GM21723 (cell line): ENCODE measurements around the gene NT5C1A.

Source experiments
- ATAC-seq: cut with Tn5 transposase; IDR thresholded peaks from one replicate; pipeline ENCODE4 v1.9.1; 2021; ENCODE audit warnings: mild to moderate bottlenecking, moderate library complexity; ENCODE audit not compliant: unreplicated experiment

Gene NT5C1A

DNA sequence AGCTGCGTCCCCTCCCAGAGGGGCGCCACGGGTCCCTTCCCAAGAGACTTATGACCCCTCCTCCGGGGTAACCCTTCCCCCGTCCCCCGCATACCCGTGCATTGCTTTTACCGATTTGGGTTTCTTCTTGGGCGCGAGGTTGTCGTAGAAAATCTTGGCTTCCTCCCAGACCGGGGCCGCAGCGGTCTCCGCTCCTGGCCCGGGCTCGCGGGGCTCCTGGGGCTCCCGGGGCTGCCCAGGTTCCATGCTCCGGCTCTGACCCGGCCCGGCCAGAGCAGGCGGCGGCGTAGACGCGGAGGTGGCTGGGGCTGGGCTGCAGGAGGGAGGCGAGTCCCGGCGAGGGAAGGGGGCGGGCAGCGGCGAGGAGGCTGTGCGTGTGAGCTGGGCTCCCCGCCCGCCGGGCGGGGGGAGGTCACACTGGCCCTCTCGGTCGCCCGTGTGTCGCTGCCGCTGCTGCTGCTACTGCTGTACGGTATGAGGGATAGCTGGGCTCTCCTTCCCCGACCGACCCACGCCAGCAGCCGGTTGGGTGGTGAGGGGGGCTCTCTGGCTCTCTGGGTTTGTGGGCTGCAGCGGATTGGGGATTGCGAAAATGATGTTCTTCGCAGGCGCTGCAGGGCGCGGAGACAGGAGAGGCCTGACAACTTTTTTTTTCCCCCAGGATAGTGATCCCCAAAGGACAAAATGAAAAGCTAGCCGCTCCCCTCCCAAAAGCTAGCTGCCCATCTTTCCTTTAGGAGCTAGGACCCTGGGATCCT is at the start of gene NT5C1A:
Gene NT5C1A, minus strand, starts transcription at position 315 of the 758 bp plus-strand sequence. Its CDS starts 69 bp downstream, at position 246.
- no peak for ATAC-seq

DNA sequence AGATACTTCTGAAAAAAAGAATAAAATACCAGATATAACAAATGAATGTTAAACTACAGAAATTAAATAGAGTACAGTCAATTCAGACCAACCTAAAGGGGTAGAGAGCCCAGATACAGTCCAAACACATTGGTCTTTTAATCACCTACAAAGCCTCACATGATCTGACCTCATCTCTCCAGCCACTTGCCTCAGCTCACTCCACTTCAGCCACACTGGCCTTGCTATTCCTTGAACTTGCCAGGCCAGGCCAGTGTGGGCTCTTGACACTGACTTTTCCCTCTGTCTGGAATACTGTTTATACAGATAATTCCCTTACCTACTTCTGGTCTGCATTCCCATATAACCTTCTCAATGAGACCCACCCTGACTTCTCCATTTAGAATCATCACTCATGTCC is 49.8 kb upstream of the NT5C1A start:
- no peak for ATAC-seq

DNA sequence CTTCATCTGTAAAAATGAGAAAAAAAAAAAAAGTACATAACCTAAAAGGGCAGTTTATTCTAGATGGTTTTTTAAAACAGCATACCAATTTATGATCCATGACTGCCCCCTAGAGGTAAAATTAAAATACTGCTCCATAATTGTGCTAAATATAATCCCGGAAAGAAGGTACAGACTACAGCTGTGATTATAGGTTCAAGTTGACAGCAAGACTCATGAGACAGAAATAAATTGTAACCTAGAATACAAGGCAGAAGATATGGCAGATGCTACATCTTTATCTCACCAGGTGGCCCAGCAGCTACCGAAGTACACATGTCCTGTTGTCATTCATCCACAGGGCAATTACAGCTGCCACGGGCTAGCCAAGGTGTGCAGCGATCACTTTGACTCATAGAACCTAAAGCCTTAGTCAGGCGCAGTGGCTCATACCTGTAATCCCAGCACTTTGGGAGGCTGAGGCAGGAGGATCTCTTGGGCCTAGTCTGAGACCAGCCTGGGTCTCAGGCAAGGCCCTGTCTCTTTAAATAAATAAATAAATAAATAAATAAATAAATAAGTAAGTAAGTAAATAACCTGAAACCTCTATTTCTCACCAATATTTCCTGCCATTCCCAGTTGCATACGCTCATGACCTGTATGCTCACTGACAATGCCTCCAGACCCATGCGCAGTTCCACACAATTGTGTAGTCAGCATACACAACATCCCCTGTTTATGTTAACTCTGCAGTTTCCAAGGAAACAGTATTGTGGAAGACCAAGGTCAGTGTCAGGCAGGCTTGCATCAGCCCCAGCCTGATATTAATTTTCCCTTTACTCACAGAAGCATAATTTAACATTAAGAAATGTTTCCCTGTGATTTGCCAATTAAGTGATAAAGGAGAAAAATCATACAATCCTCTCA is 48.4 kb upstream of the NT5C1A start:
- ATAC-seq = no peak

DNA sequence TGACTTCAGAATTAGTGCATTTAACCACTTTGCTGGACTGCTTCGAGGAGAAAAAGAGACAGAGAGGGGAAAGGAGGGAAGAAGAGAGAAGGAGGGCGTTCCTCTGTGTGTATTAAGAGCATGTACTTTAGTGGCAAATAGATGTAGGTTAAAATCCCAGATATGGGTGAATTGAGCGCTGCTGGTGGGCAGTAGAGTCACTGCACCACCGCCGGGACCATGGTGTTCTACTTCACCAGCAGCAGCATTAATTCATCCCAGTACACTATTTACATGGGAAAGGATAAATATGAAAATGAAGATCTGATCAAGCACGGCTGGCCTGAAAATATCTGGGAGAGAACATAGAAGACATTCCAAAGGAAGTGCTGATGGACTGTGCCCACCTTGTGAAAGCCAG is 45.9 kb upstream of the NT5C1A start:
- ATAC-seq = no peak

DNA sequence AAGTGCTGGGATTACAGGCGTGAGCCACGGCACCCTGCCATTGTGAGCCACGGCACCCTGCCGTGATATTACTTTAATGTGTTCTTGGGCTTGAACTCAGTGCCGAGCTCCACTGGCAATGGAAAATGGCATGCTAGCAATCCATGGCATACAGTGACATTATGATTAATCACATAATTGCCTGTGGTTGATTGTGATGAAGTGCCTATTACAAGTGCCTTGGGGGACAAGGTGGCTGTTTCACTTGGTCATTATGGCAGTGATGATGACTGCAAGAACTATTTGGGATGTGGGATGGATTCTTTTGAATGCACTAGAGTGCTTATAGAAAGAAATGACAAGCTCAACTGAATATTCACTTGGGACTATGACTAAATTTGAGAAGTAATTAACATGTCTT is 41.6 kb upstream of the NT5C1A start:
- no peak for ATAC-seq

DNA sequence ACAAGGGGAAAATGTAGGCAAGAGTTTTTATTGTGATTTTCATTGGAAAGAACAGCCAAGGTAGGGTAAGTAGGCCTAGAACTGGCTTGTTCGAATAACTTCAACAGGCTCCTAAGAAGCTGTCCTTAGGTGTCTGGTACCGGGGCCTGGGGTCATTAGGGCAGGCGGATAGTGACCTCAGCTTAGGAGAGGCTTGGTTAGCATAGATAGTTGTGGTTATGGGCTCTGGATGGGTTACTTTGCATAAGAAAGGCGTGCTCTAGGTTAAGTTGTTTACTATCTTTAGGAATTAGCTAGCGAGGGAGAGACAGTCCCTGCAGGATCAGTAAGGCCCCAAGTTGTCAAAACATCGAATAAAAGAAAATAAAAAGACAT is 40.0 kb upstream of the NT5C1A start:
- no peak for ATAC-seq

DNA sequence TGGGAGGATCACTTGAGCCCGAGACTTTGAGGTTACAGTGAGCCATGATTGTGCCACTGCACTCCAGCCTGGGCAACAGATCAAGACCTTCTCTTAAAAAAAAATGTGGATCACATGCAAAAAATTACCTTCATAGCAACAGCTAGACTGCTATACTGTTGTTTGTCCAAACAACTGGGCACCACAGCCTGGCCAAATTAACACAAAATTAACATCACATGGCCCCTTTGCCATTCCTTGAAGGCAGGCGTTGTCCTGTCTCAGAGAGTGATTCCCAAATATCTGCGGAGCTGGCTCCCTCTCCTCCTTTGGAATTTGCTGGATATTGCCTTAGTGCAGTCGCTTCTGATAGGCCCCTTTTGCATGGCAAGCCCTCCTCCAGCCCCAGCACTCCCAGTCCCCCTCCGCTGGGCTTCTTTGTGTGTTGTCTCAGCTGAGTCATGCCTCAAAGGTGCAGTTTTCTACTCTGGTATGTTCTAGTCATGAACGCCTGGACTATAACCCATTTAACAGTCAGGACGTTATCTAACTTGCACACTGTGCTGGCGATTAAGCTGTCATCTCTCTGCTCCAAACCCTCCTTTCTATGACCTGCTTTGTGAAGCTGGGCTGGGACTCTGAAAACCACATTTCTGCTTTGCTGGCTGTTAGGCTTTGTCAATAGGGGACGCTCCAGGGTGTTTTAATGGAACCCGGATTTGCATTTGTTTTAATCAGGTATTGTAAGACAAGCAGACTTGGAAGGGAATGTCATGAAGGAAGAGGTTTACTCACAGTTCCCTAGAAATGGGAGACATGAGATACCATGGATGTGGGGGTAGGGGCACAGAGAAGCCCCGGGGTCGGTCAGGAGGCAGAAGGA is 39.4 kb upstream of the NT5C1A start:
- no peak for ATAC-seq

DNA sequence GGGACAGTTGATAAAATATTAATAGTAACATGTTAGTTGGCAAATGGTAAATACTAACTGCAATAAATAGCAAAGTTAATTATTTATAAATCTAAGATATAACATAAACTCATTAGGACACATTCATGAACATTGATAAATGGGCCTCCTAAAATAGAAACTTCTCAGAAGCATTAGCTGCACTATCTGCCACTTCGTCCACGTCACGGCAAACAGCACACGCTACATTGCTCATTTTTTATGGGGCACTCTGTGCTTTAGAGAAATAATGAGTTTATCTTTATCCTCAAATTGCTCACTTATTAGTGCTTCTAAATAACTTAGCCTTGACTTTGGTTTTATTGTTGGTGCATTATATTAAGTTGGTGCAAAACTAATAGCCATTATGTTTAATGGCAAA is 35.6 kb upstream of the NT5C1A start:
- no peak for ATAC-seq

DNA sequence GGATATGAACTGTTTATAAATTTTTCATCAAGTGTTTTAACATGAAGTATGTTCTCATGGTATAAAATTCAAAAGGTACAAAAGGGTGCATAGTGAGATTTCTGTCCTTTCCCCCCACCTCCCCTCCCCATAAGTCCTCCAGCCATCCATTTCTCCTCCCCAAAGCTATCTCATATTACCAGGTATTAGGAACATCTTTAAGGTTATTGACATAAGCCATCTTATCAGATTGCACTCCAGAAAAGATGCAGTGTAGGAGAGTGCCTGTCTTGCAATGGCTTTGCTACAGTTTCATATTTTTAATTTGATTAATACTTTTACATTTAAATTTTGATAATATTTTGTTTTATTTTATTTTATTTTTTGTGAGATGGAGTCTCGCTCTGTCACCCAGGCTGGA is 32.9 kb upstream of the NT5C1A start:
- ATAC-seq = no peak

DNA sequence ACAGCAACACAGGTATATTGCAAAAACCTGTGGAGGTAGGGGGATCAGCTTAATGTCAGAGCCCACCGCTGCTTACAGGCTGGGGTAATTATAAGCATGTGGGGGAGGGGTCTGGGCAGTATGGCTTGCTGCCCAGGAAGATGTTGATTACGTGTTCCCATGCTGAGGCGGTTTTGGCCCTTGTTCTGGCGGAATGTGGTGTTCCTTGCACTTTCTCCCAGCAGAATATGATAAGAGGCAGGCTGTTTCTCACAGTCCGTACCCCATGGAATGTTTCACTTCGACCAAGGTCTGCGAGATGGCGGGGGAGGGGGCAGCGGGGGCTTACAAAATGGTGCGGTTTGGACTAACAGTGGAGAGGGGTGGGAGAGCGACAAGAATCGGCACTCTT is 29.1 kb upstream of the NT5C1A start:
- no peak for ATAC-seq

DNA sequence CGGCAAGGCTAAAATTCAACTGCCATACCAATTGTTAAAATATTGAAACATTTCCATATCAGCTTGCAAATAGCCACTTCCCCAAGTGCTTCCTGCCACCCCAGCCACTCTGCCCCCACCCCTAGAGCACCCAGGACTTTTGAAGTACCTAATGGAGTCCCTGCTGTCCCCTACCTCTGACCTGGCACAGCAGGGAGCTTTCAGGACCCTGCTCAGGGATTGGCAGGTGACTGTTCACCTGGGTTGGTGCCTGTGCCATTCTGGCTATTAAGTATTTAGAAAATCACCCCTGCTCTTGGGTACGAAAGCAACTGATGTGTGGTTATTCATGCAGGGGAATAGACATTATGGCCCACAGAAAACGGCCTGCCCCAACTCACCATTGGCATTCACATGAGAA is 28.4 kb upstream of the NT5C1A start:
- ATAC-seq = no peak

DNA sequence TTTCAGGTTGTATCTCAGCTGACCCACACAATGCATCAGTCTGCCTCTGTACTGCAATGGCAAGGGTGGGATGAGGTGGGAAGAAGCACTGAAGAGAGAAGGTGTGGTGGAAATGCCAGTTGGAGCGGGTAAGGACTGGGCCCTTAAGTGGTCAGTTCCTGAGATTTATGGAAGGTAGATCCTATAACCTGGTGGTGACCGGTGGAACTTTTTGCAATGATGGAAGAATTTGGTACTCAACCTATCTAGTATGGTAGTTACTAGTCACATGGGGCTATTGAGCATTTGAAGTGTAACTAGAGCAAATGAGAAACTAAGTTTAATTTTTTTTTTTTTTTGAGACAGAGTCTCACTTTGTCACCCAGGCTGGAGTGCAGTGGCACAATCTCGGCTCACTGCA is 27.5 kb upstream of the NT5C1A start:
- no peak for ATAC-seq

DNA sequence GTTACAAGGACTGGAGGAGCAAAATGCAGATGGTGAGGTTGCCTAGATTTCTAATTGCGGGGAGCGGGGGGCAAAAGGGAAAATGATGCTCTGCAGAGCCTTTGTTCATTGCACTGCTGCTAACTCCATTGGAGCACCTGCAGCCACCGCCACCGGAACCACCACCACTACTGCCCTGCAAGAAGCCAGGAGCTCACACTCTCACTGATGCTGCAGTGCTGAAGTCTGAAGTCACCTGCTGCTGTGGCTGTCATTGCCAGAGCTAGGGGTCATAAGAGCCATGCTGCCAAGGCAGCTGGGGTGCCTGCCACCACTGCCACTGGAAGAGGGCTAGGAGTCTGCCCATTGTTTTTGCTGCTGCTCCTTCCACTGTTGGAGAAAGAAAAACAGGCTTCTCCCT is 26.7 kb upstream of the NT5C1A start:
- ATAC-seq = no peak

DNA sequence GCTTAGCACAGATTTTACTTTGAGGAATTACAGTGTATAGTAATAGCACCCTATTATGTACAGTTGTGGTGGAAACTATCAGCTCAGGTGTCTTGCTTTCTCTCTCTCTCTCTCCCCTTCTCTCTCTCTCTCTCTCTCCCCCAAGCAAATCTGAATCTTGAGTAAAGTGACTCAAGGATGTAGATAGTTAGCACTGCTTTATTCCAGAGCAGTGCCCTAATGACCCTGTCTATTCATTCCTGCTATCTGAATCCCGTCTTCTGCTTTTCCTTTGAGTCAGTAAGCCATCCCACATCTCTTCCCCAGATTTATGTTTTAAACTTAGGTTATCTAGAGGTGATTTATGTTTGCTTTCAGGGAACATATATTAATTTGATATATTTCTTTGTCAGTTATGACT is 24.5 kb upstream of the NT5C1A start:
- ATAC-seq = no peak

DNA sequence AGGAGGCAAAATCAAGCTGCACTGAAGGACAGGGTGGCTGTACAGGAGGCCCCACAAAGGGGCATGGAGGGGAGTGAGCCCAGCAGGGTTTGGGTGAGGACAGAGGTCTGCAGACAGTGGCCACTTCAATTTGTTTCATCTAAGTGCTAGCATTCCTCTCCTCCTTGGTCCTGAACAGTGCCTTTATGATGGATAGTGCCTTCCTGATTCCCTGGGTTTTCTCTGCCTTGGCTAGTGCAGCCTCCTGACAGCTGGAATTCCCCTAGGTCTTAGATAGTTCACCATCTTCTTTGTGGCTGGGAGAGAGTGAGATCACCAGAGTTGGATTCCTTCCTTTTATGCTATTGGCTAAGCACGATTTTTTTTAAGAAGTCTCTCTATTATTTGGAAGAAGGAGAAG is 23.1 kb upstream of the NT5C1A start:
- ATAC-seq = no peak

DNA sequence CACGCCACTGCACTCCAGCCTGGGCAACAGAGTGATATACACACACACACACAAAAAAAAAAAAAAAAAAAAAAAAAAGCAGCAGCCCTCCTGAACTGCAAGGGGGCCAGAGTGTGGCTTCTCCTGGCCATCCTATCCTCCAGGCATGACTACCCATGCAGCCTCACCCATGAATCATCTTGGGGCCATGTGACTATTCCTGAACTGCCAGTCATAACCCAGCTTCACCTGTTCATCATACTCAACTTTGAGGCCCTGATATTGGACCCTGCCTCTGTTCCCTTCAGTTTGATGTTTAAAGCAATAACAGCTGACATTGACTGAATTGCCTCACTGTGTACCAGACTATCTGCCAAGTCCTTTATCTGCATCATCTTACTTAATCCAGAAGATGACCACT is 22.1 kb upstream of the NT5C1A start:
- ATAC-seq = no peak

DNA sequence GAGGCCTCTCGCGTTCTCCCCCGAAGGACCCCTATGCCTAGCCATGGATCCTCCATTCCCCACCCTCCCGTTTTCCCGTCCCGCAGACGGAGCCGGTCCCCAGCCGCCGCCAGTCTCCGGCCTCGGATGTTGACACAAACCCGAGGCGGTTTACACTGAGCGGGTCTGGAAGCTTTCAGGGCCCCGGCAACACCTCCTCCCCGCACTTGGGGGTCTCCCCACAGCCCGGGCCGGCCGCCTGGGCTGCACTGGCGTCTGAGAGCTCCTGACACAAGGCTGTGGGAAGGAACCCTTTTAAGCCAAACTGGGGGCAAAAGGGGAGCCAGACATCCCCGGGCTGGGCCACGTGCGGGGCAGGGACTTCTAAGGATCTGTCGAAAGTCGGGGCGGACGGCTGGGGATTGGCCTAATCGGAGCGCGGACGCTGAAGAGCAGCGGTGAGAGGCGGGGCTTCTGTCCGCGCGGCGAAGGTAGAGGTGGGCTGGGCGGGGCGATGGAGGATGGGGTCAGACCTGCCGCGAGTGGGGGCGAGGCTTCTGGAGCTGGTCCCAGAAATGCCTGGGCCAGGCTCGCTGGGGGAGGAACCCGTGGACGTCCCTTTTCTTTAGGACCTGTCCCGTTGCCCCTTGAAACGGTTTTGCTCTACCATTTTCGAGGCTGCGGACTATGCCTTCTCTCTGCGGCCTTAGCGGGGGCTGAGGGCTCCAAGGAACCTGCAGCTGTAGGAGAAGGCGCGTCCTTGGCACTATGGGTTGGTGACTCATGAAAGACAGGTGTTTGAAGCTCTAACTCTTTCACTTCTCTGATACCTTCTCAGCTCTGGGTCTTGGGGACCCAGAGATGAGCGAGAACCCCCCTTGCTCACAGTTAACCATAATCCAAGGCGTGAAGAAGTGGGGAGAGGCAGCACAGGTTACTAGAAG is 20.5 kb upstream of the NT5C1A start:
- no peak for ATAC-seq

DNA sequence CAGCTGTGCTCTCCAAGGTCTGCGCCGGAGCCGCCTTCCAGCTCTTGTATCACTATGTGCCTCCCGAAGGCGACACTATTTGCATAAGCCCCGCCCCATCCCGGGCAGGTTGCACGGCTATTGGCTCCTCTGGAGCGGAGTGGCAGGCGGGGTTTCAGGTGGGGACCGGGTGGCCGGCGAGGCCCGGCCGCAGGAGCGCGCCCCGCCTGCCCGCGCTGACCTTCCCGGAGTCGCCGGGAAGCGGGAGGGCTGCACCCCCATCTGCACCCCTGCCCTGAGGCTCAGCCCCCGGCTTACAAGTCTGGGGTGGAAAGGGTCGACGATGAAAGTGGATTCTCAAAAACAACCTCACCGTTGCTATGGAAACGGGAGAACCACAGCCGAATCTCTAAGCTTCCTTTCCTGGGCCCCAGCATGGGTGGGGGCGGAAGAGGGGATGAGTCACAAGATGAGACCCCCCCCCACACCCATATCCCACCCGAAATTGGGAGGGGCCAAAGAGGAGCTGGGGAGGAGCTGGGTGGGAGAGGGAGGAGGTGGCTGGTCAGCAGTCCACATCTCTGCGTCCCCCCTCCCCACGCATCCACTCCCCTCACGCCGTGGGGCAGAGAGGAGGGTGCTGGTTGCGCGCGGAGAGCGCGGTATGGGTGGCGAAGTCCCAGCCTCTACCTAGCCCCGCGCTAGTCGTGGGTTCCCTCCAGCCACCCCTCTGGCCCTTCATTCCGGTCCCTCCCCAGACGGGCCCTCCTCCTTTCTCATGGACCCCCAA is 19.7 kb upstream of the NT5C1A start, which contains the start of gene HPCAL4:
Gene HPCAL4, minus strand, starts transcription at position 51 of the 769 bp plus-strand sequence. CDS start 6,830 bp downstream, outside the sequence.
- peak; percentile 89 for ATAC-seq

DNA sequence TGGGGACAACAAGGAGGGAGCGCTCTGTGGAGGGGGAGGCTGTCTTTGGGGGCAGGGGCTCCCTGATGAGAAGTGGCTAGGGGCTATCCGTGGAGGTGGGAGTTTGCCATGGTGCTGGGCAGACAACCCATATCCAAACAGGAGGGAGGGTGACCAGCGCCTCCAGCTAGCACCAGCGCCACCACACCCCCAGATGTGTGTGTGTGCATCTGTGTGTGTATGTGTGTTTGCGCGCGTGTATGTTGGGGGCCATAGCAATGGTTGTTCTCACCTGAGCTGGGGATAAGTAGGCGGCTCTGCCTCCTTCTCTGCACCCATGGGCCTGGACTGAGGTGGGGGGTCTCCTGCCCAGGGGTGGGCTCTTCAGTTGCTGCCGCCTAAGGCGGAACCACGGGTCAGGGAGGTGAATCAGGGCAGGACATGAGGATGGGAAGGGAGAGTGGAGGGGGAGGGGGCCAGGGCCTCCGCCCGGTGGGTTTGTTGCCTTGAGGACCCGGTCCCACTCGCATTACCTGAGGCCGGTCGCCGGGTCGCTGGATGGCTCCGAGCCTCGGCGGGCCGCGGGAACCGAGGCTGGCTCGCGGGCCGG is 19.0 kb upstream of the NT5C1A start:
- ATAC-seq = no peak
